Mesothelial cell of epicardium (in vitro differentiated cells): ENCODE measurements around the gene PPP6R3. TPM values are rescaled to one million over a fixed set of nuclear protein-coding genes. Genes with fewer than 3 reads are reported as not detected.
"Not testable (repeated sequence)": the region's sequence is repeated elsewhere in the genome, so short reads cannot be mapped to it uniquely, and the experiment has no call there.

ENCODE experiments used
- DNase-seq, 2 experiments: peaks; one replicate each; pipeline ENCODE4 v3.0.0; 2021; ENCODE audit warnings: low spot score in 2 of 2; ENCODE audit not compliant: unreplicated experiment in 2 of 2
- H3K27ac Mint-ChIP-seq: 2 replicates; pipeline ENCODE4 v1.8.0; 2021; ENCODE audit warnings: mixed read lengths
- H3K27me3 Mint-ChIP-seq: 2 replicates; pipeline ENCODE4 v1.8.0; 2021; ENCODE audit warnings: low read depth, mixed read lengths
- H3K36me3 Mint-ChIP-seq: 2 replicates; pipeline ENCODE4 v1.8.0; 2021; ENCODE audit warnings: mixed read lengths
- H3K4me1 Mint-ChIP-seq: 2 replicates; pipeline ENCODE4 v1.8.0; 2021; ENCODE audit warnings: mixed read lengths
- H3K4me3 Mint-ChIP-seq: 2 replicates; pipeline ENCODE4 v1.8.0; 2021; ENCODE audit warnings: mild to moderate bottlenecking, moderate library complexity, mixed read lengths
- H3K9me3 Mint-ChIP-seq: 2 replicates; pipeline ENCODE4 v1.8.0; 2021; ENCODE audit warnings: mixed read lengths
- CTCF ChIP-seq: fragments of 200-600 bp; sonication (generic); IDR thresholded peaks from one replicate; pipeline ENCODE4 v1.5.0; 2021; ENCODE audit warnings: antibody characterized with exemption; ENCODE audit not compliant: unreplicated experiment
- total RNA-seq: library from RNA; stranded (reverse); gene quantifications from 3 replicates; pipeline ENCODE4 v1.2.1, GENCODE V29; 2021

PPP6R3 gene
- total RNA-seq, 1 donor from 2014 or later: 137 TPM

- no peaks in the 10 kb centered on the region for H3K4me1 Mint-ChIP-seq
- TF ChIP-seq CTCF: no peak
- H3K36me3 Mint-ChIP-seq: peaks cover 53% of the 10 kb centered on the region
- no peak for DNase-seq
- H3K27ac Mint-ChIP-seq: no peak overlapping the region
- no peak overlapping the region for H3K4me3 Mint-ChIP-seq
- H3K9me3 Mint-ChIP-seq: no peaks in the 10 kb centered on the region
- H3K27me3 Mint-ChIP-seq: no peaks in the 10 kb centered on the region
Measured at GRCh38 chr11:68609761-68610160, 149.2 kb downstream of the PPP6R3 start.

GRCh38 chr11:68610452-68611116 is 150.0 kb downstream of the PPP6R3 start:
- no peaks in the 10 kb centered on the region for H3K4me1 Mint-ChIP-seq
- H3K36me3 Mint-ChIP-seq: peaks cover 53% of the 10 kb centered on the region
- no peak for TF ChIP-seq CTCF
- no peaks in the 10 kb centered on the region for H3K27me3 Mint-ChIP-seq
- DNase-seq: no peak
- H3K27ac Mint-ChIP-seq: no peak overlapping the region
- H3K4me3 Mint-ChIP-seq: no peak overlapping the region
- H3K9me3 Mint-ChIP-seq: no peaks in the 10 kb centered on the region

GRCh38 chr11:68615657-68616056 is 155.1 kb downstream of the PPP6R3 start:
- H3K27ac Mint-ChIP-seq: no peak overlapping the region
- H3K27me3 Mint-ChIP-seq: no peaks in the 10 kb centered on the region
- peaks cover 49% of the 10 kb centered on the region for H3K36me3 Mint-ChIP-seq
- H3K4me1 Mint-ChIP-seq: no peaks in the 10 kb centered on the region
- DNase-seq: no peak
- H3K9me3 Mint-ChIP-seq: peaks cover 9% of the 10 kb centered on the region
- TF ChIP-seq CTCF: no peak
- H3K4me3 Mint-ChIP-seq: no peak overlapping the region

- Mint-ChIP-seq H3K4me1 (no peaks in the 10 kb centered on the region), H3K4me3 (no peak overlapping the region), H3K9me3 (peaks cover 17% of the 10 kb centered on the region), H3K27me3 (peaks cover 2% of the 10 kb centered on the region), H3K36me3 (peaks cover 35% of the 10 kb centered on the region), H3K27ac (no peak overlapping the region)
- DNase-seq: no peak
- TF ChIP-seq CTCF: no peak
Measured at GRCh38 chr11:68617925-68618809, 157.6 kb downstream of the PPP6R3 start.

- H3K9me3 Mint-ChIP-seq: peaks cover 17% of the 10 kb centered on the region
- no peak for TF ChIP-seq CTCF
- DNase-seq: no peak
- H3K4me1 Mint-ChIP-seq: no peaks in the 10 kb centered on the region
- H3K27me3 Mint-ChIP-seq: peaks cover 8% of the 10 kb centered on the region
- H3K27ac Mint-ChIP-seq: no peak overlapping the region
- peaks cover 3% of the 10 kb centered on the region for H3K36me3 Mint-ChIP-seq
- no peak overlapping the region for H3K4me3 Mint-ChIP-seq
Measured at GRCh38 chr11:68621826-68622225, 161.3 kb downstream of the PPP6R3 start.

GRCh38 chr11:68623706-68624105 is 163.2 kb downstream of the PPP6R3 start:
- H3K36me3 Mint-ChIP-seq, H3K27me3 Mint-ChIP-seq, H3K4me1 Mint-ChIP-seq, H3K4me3 Mint-ChIP-seq, DNase-seq, H3K27ac Mint-ChIP-seq: not testable (repeated sequence)
- H3K9me3 Mint-ChIP-seq: peaks cover 14% of the 10 kb centered on the region

- H3K9me3 Mint-ChIP-seq: peaks cover 14% of the 10 kb centered on the region
- not testable (repeated sequence) for H3K4me3 Mint-ChIP-seq, H3K27me3 Mint-ChIP-seq, H3K27ac Mint-ChIP-seq, H3K36me3 Mint-ChIP-seq, DNase-seq, H3K4me1 Mint-ChIP-seq
Measured at GRCh38 chr11:68625069-68625468, 164.5 kb downstream of the PPP6R3 start.

- H3K9me3 Mint-ChIP-seq: peaks cover 14% of the 10 kb centered on the region
- DNase-seq: not testable (repeated sequence)
Measured at GRCh38 chr11:68626236-68626635, 165.7 kb downstream of the PPP6R3 start.

GRCh38 chr11:68628837-68629236 is 168.3 kb downstream of the PPP6R3 start:
- not testable (repeated sequence) for H3K27me3 Mint-ChIP-seq, H3K9me3 Mint-ChIP-seq, H3K27ac Mint-ChIP-seq, H3K4me1 Mint-ChIP-seq, H3K4me3 Mint-ChIP-seq, DNase-seq, H3K36me3 Mint-ChIP-seq

More at GRCh38 chr11:68626236-68626635, 165.7 kb downstream of the PPP6R3 start:
- not testable (repeated sequence) for H3K4me1 Mint-ChIP-seq, H3K27ac Mint-ChIP-seq, H3K4me3 Mint-ChIP-seq, H3K27me3 Mint-ChIP-seq, H3K36me3 Mint-ChIP-seq
